ENCODE data around the gene SMCO1.
A peak's percentile ranks its signal among the peaks of the same experiment; 100 is the strongest.
"Not testable (repeated sequence)": the region's sequence is repeated elsewhere in the genome, so short reads cannot be mapped to it uniquely, and the experiment has no call there.

Gene SMCO1

DNA sequence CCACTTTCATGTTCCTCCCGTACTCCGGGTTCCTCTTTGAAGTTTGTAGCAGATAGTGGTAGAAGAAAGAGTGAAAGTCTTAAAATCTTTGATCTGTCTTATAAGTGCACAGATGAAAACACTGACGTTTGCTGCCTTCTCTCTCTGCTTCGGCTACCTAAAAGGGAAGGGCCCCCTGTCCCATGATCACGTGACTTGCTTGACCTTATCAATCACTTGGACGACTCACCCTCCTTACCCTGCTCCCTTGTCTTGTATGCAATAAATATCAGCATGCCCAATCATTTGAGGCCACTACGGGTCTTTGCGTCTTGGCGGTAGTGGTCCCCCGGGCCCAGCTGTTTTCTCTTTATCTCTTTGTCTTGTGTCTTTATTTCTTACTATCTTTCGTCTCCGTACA lies 6.1 kb upstream of the SMCO1 start:
- DNase-seq (ENCODE audit: low spot score) = not testable (repeated sequence)

DNA sequence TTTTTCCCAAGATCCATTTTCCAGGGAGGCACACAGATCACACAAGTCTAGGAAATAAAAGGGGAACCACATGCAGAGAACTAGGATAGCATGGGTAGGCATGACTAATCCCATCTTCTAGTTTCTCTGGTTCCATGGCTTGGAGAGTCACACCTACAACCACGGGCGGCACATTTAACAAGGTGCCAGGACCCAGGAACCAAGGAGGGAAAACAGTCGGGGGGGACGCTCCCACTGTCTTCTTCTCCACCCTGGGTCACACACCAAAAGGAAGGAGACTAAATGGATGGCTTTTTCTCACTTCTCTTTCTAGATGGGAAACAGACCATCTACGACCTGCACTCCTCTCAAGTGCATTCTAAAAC lies 4.6 kb upstream of the SMCO1 start:
- DNase-seq (ENCODE audit: low spot score) = no peak

DNA sequence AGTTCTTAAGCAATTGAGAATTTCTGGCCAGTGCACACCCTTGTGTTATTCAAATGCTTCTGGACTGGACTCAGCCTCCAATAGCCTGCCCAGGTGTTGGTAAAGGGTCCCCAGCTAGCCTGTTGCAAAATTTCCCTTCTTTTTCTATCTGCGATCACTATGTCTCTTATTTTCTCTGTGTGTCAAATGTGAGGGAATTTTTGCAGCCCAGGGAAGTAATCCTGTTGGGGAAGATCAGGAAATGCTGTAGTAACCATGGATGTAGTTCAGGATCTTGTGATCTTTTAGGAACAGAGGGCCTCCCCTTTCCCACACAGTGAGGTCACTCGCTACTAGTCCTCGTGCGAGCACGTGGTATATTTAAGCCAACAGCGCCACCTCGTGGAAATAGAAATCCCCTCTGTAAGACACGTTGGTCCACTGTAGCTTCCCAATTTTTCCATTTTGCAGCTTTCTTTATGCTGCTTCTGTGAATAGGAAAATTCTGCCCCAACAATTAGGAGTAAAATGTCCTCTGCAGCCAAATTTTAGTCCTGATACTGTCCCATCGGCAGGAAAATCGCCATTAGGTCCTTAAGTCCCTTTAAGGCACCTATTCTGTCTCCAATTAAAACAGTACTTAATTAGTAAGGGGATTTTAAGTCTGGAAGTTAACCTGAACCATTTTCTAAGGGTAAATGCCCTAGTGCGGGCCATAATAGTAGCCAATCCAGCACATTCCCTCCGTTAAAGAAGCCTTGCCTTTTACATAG lies 4.0 kb upstream of the SMCO1 start:
- DNase-seq (ENCODE audit: low spot score) = peak; percentile 59

DNA sequence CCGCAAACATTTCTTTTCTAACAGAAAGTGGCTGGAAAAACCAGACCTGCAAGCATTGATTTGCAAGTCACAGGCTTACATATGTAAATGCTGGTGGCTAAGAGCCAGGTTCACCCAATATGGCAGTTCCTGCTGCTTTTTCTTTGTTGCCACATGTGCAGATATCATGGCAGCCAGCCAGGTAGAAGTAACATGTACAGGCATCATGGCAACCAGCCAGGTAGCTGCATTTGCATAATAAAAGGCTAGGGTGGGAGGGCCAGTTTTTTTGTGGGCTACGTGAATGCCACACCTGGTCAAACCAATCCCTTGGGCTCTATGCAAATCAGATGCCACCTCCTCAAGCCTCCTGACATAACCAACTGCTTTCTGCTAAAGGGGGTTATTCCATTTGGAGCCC lies 2.8 kb upstream of the SMCO1 start:
- DNase-seq (ENCODE audit: low spot score) = no peak

DNA sequence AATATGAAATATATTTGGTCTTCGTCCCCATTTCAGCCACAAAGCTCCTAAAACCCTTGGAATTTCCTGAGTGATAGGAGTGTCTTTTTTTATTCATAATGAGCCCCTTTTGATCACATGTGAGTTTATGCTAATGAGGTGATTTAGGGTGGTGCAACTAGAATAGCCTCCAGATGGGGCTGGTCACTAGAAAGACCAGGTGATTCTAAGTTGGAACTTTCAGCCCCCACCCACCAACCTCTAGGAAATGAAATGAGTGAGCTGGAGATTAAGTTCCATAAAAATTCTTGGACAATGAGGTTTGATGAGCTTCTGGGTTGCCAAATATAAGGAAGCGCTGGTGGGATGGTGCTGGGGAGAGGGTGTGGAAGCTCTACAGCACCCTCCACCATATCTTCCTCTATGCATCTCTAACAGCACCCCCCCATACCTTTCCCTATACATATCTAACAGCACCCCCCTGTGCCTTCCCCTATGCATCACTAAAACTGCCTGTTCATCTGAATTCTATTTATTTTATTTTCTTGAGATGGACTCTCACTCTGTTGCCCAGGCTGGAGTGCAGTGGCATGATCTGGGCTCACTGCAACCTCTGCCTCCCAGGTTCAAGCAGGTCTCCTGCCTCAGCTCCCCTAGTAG lies 2.1 kb upstream of the SMCO1 start:
- no peak for DNase-seq (ENCODE audit: low spot score)

DNA sequence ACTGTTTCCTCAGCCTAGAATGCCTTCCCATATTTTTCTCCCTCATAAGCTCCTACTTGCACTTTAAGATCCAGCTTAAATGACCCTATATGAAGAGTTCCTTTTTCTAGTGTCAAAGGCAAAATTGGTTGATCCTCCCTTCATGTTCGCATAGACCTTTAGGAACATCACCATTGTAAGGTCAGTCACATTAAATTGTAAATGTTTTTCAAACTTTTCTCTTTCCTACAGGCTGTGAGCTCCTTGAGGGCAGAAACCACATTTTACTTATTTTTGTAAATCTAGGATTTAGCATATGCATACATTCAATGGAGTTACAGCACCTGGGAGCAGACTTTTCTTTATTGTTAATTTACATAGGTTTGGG lies 813 bp downstream of the SMCO1 start:
- no peak for DNase-seq (ENCODE audit: low spot score)

DNA sequence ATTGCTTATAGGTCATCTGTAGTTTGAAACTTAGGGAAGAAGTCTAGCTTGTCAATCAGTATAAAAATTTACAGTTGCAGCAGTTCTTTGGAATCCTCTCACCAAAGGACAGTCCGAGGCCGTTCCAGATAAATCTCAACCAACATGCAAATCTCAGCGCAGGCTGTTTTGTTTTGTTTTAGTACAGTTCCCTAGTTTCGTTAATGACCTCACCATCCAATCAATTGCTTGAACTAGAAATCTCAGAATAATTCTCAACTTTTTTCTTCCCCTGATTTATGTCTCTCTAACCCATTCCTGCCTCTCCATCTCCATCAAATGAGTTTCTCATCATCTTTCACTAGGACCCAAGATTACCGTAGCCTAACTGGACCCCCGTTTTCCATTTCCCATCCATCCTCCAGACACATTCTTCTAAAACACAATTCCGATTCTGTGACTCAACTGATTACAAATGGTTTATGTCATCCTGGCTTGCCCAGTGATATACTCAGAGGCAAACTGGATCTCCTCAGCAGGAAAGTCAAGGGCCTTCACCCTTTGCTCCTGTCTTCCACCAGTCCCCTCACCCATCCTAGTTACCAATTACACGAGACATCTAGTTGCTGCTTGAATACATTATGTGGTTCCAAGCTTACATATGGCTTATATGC lies 1.3 kb downstream of the SMCO1 start:
- no peak for DNase-seq (ENCODE audit: low spot score)

DNA sequence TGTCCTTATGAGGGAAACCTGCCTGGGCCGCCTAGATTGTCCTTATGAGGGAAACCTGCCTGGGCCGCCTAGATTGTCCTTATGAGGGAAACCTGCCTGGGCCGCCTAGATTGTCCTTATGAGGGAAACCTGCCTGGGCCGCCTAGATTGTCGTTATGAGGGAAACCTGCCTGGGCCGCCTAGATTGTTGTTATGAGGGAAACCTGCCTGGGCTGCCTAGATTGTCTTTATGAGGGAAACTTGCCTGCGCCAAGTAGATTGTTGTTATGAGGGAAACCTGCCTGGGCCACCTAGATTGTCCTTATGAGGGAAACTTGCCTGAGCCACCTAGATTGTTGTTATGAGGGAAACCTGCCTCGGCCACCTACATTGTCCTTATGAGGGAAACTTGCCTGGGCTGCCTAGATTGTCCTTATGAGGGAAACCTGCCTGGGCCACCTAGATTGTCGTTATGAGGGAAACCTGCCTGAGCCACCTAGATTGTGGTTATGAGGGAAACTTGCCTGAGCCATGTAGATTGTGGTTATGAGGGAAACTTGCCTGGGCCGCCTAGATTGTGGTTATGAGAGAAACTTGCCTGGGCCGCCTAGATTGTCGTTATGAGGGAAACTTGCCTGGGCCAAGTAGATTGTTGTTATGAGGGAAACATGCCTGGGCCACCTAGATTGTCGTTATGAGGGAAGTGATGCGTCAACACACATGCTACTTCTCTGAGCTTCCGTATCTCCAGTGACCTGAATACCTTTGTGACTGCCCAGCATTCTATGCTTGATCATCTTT lies 3.3 kb downstream of the SMCO1 start:
- not testable (repeated sequence) for DNase-seq (ENCODE audit: low spot score)

DNA sequence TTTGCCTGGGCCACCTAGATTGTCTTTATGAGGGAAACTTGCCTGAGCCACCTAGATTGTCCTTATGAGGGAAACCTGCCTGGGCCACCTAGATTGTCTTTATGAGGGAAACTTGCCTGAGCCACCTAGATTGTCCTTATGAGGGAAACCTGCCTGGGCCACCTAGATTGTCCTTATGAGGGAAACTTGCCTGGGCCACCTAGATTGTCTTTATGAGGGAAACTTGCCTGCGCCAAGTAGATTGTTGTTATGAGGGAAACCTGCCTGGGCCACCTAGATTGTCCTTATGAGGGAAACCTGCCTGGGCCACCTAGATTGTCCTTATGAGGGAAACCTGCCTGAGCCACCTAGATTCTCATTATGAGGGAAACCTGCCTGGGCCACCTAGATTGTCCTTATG lies 4.0 kb downstream of the SMCO1 start:
- not testable (repeated sequence) for DNase-seq (ENCODE audit: low spot score)

DNA sequence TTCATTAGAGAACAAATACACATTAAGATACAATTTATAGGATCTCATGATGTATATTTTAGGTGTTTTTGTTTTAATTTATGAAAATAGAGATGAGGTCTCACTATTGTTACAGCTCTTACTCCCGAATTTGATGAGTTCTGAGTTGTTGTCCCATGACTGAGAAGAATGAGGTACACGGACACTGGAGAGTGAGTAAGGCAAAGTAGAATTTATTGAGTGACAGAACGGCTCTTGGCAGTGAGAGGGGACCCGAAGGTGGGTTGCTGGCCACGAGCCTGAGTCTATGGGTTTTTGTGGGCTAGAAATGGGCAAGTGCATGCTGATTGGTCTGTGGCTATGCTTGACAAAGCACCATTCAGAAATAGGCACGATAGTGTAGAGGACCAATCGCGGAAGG lies 8.5 kb downstream of the SMCO1 start:
- DNase-seq (ENCODE audit: low spot score) = no peak

DNA sequence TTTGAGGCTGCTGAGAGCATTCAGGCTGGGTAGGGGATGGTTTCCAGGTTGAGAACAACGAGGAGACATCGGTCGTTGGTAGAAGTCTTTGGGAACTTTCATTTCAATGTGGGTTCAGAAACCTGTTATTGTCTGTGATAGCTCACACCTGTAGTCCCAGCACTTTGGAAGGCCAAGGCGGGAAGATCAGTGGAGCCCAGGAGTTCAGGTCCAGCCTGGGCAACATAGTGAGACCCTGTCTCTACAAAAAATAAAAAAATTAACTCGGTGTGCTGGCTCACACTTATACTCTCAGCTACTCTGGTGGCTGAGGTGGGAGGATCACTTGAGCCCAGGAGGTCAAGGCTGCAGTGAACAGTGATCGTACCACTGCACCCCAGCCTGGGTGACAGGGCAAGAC lies 10.6 kb downstream of the SMCO1 start:
- no peak for DNase-seq (ENCODE audit: low spot score)

DNA sequence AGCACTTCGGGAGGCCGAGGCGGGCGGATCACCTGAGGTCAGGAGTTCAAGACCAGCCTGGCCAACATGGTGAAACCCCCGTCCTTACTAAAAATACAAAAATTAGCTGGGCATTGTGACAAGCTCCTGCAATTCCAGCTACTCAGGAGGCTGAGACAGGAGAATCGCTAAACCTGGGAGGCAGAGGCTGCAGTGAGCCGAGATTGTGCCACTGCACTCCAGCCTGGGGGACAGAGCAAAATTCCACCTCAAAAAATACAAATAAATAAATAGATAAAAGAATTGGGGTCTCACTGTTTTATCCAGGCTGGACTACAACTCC lies 11.1 kb downstream of the SMCO1 start:
- DNase-seq (ENCODE audit: low spot score) = not testable (repeated sequence)

DNA sequence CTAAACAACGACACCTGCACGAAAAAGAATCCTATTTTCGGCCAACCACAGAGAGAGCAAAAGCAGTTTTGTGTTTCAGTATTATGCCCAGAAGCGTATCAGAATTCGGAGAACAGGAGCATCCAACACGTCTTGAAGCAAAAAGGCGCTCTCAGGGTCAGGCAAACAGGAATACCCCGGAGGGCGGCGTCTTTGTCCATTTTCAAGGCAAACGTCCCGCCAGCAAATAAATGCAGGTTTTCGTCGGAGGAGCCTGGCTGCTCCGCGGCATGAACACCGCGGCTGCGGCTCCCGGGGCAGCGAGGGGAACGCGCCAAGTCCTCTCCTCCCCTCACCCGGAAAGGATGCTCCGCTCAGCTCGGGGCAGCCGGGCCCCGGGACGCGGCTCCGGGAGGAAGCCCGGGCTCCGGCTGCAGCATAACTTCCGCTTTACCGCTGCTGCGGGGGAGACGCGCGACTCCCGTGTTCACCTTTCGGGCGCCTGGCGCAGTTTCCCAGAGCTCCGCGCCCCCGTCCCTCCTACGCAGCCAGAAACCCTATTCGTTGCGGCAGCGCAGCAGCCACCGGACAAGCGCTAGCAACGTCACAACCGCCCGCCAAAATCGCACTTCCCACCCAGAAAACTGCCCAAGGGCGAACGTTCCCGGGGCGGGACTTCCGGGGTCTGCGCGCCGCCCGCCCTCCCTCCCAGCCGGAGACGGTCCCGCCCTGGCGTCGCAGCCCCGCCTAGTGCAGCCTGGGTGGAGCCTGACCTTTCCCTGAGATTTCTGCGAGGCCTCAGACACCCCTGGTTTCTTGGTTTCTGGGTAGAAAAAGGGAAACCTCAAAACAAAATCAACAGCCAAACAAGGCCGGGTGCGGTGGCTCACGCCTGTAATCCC lies 11.7 kb downstream of the SMCO1 start, which contains the start of gene RNF168:
Gene RNF168 (minus strand): TSS at position 573 of the 881 bp plus-strand sequence. CDS start 595 bp downstream, outside the sequence.
- peak; percentile 96 for DNase-seq (ENCODE audit: low spot score)

DNA sequence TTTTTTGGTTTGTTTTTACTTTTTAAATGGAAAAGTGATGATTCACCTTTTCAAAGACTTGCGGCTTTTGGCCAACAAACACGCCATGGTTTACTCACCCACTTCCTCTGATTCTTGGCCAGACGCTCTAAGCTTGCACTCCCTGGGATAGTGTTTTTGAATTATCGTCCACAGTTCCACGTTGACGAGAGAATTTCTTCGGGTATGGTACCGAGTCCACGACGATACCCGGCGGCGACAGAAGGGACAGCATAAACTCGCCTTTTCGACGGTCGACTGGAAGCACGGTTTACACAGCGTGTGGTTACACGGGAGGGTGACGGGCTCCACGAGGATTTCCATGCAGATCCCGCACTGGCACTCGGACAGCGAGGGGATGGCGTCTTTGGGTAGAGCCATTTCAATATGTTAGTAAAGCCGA lies 12.4 kb downstream of the SMCO1 start:
- peak; percentile 57 for DNase-seq (ENCODE audit: low spot score)

DNA sequence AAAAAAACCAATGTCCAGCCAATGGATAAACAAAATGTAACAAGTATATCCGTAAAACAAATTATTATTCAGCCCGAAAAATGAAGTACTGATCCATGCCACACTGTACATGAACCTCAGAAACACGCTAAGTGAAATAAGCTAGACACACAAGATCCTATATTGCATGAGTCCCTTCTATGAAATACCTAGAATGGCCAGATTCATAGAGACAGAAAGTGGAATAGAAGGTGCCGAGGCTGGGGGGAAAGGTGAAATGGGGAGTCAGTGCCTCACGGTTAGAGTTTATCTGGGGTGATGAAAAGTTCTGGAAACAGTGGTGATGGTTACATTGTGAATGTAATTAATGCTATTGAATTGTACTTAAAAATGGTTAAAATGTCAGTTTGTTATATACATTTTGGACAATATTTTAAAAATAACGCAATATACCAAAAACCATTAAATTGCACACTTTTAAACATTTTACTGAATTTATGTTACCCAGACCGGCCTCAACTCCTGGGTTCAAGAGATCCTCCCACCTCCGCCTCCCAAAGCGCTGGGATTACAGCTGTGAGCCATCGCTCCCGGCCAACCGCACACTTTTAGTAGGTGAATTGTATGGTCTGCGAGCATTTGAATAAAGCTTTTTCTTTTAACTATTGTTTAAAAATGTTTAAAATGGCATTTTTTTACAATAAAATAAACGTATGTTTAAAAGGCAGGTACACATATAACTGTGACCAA lies 13.7 kb downstream of the SMCO1 start:
- DNase-seq (ENCODE audit: low spot score) = no peak

DNA sequence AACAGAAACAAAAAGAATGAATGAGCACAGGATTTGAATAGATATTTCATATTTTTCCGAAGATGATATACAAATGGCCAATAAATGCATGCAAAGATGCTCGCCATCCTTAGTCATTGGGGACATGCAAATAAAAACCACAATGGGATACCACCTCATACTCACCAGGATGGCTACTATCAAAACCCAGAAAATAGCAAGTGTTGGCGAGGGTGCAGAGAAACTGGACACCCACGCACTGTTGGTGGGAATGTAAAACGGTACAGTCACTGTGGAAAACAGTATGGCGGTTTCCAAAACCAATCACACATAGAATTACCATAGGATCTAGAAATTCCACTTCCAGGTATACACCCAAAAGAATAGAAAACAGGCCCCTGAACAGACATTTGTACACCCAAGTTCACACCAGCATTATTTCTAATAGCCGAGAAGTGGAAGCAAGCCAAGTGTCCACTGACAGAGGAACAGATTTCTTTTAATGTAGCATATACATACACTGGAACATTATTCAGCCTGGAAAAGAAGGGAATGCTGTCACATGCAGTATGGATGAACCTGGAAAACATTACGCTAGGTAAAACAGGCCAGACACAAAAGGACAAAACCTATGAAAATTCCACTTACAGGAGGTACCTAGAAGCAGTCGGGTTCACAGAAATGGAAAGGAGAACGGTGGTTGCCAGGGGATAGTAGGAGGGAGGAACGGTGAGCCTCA lies 15.2 kb downstream of the SMCO1 start:
- DNase-seq (ENCODE audit: low spot score) = no peak

DNA sequence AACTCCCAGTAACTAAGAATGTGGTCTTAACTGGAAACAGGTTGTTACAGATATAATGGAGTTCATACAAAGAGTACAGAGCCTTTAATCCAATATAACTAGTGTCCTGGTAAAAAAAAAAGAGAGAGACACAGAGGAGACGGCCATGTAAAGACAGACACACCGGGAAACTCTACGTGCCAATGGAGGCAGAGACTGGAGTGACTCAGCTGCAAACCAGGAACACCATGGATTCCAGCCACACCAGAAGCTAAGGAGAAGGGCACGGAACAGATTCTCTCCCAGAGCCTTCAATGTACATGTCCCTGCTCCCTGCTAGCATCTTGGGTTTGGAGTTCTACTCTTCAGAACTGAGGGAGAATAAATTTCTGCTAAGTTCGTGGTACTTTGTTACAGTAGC lies 16.1 kb downstream of the SMCO1 start:
- DNase-seq (ENCODE audit: low spot score) = no peak

DNA sequence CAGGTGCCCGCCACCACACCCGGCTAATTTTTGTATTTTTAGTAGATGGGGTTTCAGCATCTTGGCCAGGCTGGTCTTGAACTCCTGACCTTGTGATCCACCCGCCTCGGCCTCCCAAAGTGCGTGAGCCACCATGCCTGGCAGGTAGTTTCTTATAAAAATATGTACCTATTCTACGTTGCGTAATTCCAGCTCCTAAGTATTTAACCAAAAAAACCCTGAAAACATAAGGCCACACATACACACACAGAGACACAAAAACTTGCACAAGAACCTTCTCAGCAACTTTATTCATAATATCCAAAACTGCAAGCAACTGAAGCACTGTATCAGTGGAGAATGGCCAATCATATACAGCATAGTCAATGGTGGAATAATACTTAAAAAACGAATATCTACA lies 16.8 kb downstream of the SMCO1 start:
- DNase-seq (ENCODE audit: low spot score) = no peak

DNA sequence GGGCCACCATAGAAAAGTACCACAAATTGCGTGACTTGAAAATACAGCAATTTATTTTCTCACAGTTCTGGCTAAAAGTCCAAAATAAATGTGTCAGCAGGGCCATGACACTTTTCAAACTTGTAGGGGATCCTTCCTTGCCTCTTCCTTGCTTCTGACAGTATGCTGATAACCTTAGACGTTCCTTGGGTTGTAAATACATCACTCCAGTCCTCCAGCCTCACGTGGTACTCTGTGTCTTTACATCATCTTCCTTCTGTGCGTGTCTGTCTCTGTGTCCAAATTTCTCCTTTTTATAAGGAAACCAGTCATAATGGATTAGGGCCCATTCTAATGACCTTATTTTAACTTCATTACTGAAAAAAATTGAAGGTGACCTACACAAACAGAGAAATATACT lies 19.0 kb downstream of the SMCO1 start:
- no peak for DNase-seq (ENCODE audit: low spot score)

DNA sequence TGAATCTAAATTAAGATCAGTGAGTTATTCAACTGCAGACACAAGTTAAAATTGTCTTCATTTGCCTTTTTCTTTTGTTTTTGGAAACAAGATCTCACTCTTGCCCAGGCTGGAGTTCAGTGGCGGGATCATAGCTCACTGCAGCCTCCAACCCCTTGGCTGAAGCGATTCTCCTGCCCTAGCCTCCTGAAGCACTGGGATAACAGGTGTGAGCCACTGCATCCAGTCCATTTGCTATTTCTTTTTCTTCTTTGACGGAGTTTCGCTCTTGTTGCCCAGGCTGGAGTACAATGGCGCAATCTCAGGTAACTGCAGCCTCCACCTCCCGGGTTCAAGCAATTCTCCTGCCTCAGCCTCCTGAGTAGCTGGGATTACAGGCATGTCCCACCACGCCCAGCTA lies 21.9 kb downstream of the SMCO1 start:
- DNase-seq (ENCODE audit: low spot score) = no peak
